ENCODE measurements around the gene SAT2.
A peak's percentile ranks its signal among the peaks of the same experiment; 100 is the strongest.
"Not testable (repeated sequence)": the region's sequence is repeated elsewhere in the genome, so short reads cannot be mapped to it uniquely, and the experiment has no call there.

Gene SAT2

DNA sequence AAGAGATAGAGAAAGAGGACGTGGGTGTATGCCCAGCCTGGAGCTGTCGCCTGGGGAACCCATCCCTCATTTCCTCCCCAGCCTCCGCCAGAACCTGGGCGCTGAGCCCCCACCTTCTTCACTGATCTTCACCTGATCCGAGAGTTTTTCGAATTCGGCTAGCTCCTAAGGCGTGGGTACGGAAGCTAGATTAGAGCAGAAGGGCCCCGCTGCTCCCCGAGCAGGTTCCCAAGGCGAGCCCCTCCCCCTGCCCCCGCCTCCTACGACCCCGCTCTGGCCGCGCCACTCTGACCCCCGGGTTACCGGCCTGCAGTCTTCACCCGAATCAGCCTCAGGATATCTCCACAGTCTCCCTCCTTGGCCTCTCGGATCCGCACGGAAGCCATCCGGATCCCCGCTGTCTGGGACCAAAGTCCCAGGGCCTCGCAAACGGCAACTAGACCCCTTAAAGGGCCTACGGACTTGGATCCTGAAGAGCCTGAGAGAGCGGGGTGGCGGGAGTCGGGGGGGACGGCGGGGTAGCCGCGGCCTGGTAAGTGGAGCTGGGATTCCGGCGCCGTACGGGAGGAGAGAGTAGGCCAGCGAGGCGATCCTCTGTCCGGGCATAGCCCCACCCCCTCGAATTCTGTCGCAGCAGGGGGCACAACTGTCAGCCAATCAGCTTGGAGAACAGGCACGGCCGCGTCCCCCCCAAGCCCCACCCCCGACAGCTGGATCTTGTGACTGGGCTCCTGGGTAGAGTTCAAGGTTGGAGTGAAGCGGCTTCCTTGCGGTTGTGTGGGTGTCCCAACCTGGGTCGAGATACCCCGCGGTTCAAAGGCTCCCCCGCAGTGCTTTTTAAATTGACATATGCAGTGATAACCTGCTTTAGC is at the start of gene SAT2:
SAT2 (minus strand) TSS at position 572 of the 872 bp plus-strand sequence; CDS start at position 386, 186 bp downstream.
- DNase-seq = peak; percentile 94

DNA sequence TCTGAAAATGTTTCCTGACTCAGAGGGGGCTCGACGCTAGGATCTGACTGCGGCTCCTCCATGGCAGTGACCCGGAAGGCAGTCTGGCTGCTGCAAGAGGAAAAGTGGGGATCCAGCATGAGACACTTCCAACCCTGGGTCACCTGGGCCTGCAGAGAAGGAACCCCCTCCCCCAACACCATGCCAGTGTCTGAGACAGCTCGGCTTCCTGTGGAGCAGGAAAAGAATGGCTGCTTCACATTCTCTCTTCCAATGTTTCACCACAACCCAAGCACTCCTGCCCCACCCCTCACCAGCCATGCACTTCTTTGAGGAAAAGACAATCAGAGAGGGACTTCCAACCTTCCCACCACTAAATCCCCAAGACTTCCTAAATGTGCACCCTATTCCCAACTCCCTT is 48.9 kb upstream of the SAT2 start:
- no peak for DNase-seq

DNA sequence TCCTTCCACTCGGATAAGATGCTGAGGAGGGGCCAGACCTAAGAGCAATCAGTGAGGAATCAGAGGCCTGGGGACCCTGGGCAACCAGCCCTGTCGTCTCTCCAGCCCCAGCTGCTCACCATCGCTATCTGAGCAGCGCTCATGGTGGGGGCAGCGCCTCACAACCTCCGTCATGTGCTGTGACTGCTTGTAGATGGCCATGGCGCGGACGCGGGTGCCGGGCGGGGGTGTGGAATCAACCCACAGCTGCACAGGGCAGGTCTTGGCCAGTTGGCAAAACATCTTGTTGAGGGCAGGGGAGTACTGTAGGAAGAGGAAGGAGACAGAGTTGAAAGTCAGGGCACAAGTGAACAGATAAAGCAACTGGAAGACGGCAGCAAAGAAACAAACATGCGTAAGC is 47.3 kb upstream of the SAT2 start:
- no peak for DNase-seq

DNA sequence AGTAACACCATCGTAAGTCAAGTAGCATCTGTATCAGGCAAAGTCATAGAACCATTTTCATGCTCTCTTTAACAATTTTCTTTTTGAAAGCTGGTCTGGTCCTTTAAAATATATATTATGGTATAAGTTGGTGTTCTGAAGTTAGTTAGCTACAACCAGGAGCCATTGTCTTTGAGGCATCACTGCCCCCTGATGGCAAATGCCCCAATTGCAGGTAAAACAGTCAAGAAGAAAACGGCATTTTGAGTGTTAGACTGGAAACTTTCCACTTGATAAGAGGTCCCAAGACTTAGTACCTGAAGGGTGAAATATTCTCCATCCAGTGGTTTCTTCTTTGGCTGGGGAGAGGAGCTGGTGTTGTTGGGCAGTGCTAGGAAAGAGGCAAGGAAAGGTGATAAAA is 45.6 kb upstream of the SAT2 start:
- no peak for DNase-seq

DNA sequence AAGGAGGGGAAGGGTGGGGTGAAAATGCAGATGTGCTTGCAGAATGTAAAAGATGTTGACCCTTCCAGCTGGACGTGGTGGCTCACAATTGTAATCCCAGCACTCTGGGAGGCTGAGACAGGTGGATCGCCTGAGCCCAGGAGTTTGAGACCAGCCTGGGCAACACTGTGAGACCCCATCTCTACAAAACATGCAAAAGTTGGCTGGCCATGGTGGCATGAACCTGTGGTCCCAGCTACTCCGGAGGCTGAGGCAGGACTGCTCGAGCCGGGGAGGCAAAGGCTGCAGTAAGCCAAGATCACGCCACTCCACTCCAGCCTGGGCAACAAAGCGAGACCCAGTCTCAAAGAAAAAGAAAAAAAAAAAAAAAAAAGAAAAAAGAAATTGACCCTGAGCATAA is 40.9 kb upstream of the SAT2 start:
- DNase-seq = no peak

DNA sequence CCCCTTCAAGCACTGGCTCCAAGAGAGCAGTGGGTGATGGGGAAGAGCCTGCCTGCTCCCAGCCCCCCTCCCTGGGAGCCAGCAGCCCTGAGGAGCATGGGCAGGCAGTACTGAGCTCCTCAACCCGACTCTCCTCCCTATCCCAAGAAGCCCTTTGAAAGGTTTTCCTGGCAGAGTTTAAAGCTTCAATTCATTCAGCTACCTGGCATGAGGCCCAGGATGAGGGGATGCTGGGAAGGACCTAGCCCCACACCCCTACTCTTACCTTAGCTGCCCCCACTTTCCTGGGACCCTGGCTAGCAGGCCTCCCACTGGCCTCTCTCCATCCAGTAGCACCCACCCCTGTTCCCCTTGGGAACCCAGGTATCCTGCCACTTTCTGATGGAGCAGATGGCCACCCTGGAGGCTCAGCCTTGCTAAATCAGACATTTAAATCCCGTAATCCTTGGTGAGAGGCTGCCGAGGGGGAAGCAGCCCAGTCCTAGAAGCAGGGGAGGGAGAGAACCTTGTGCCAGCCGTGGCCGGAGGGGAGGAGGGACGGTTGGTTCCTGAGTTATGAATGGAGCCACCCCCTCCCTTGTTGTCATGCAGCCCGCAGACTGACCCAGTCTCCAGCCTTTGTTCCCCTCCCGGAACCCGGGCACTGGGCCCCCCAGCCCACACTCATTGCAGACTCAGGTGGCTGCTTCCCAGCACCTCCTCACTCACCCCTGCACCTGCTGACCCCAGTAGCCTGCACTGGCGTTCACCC is 40.2 kb upstream of the SAT2 start:
- peak; percentile 77 for DNase-seq

DNA sequence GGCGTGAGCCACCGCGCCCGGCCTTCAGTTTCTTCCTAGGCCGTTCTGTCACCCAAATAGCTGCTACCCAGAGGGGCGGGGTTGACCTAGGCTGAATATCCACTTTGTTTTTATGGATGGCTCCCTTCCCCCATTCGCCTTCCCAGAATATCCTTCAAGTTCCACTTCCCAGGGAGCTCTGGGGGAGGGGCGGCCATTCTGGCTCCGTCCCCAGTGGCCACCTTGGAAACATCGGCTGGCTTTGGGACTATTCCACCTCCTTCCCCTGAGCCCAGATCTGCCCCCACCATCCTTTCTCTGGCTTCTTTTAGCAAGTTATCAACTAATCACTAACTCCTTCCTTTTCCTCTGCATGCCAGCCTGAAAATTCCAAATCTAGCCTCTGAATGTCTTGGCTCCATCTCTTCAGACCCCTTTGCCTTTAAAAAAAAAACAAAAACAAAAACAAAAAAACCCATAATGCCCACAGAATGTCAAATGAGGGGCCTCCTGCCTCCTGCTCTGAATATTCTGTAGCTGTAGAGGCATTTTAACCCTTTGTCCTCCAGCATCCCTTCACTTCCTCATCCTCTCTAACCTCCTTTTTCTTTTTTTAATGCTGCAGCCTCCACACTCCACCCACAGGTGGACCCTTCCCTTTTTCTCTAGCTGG is 29.5 kb upstream of the SAT2 start:
- DNase-seq = peak; percentile 74

DNA sequence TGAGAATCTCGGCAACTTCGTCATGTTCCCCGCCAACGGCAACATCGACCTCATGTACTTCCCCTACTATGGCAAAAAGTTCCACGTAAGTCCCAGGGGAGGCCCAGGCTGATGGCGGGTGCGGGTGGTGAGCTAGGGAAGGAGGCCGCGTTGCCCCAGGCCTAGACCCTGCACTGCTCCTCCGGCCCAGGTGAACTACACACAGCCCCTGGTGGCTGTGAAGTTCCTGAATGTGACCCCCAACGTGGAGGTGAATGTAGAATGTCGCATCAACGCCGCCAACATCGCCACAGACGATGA is 27.9 kb upstream of the SAT2 start:
- no peak for DNase-seq

DNA sequence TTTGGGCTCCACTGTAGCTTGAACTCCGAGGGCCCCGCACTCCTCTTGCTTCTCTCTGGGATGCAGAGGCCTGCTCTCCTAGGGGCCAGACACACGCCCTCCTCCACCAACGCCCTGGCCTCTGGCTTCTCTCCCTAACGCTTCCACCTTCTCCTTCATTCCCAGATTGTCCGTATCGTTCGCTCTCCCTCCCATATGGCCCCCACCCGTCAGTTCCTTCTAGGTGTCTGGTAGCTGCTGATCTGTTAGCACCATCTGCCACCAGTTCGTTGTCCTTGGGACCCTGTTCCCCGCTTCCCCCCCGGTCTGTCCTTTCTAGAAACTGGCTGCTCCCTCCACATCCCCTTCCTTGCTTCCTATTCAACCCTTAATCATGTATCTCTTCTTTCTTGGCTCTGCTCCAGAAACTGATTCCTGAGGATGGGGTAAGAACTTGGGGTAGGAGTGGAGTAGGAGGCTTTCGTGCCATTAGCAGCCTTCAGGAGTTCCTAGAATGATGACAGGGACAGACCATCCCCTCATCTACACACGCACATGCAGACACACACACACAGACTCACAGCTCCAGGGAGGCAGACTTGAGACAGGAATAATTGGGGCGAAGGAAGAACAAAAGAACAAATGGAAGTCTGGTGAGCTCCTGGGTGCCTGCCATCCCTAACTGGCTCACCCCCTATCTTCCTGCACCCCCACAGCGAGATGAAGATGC is 27.4 kb upstream of the SAT2 start:
- no peak for DNase-seq

DNA sequence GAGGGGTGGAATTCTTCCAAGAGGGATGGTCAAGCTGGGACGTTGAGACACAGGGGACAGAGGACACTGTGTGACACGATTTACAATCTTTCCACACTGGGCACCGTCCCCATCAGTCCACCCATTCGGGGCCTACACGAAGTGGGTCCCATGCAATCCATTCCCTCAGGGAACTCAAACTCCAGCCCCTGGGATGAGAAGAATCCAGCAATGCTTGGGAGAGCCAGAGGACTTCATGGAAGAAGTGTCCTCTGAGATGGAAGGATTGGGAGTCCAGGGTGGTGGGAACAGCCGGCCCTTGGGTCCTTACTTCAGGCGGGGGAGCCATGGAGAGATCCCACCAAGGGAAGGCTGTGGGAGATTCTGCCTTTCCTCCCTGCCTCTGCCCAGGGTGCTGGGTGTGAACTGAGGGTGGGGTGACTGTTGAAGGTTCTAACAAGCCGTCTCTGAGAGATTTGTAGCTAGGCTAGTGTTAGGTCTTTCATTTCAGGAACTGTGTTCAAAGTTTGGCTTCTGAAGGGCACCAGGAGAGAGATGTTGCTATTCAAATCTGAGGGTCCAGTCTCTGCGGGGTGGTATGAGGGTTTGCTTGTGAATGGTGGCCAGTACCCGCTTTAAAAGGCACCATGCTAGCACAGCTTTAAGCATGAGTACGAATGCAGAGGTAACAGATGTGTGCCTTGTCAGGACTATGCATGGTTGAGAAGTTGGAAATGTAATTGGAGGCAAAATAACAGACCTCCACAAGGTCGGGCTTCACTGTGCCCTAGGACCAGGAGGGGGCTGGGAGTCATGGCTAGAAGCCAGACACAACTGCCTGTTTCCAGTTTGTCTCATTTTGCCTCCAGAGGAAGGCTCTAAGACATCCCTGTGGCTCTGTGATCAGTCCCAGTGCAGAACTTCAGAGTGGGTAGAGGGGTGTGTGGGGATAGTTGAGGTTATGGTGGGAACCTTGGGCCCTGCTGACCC is 25.1 kb upstream of the SAT2 start:
- DNase-seq = peak; percentile 29

DNA sequence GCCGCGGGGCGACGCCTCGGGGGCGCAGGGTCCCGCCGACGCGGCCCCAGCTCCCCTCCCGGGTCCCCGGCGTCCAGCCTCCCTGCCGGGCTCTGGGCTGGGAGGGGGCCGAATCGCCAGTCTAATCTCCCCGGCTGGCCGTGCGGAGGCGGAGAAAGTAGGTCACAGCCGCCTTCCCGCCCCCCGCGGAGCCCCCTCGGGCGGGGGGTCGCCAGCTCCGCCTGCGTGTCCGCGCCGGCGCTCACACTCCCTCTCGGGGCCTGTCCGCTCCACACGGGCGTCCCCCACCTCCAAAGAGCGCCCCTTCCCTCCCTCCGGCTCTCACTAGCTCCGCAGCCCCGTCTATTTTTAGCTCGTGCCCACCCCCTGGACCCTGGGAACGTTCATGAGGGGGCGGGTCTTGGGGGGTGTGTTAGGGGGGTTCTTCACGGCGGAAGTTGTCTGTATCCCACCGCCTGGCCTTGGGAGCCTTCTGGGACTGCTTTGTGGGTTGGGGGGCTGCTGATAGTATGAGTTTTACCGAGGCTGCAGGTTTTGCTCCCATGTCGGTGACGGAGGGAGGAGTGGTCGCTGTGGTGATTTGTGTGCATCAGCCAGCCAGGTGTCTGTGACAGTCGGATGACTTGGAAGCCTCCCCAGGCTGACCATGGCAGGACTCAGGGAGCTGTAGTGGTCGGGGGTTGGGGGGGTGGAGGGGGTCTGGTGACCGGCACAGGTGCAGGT is 24.2 kb upstream of the SAT2 start:
- DNase-seq = peak; percentile 60

DNA sequence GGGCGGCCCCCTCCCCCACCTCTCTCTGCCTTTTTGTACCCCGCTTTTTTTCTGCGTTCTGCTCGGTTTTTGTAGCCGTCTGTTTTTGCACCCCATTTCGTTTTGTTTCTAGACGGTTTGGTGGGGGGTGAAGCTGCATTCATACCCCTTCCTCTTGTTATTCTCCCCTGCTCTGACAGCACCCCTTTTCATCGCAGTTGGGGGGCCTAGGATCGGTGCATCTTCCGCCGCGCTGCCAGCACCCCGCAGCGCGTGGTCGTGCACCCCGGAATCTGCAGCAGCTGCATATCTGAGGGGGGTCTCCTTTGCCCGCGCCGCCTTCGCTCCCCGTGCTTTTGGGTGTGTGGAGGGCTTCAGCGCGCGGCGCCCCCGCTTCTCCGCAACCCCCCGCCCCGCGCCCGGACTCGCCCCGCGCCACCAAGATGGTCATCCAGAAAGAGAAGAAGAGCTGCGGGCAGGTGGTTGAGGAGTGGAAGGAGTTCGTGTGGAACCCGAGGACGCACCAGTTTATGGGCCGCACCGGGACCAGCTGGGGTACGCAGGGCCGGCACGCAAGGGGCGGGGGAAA is 23.6 kb upstream of the SAT2 start:
- no peak for DNase-seq

DNA sequence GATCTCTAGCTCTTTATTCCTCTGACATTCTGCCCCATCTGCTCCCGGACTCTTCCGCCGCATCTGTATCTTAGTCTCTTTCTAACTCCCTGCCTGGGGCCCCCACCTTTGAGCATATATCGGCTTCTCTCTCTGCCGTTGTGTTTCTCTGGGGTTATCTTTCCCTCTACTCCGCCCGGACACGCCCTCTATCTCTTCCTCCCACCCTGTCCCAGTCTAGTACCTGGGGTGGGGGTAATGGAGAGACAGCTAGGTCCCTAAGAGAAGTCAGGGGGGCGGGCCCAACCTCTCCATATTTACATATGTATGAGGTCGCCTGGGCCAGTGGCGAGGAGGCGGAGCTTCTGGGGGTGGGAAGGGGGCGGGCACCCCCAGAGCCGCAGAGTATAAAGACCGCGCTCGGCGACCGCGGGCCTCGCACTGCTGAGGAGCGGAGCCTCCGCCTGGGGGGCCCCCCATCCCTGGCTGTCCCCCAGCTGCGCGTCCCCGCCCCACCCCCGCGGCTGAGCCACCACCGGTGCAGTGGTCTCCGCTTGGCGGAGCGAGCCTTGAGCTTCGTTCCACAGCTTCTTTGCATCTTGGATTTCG is 23.0 kb upstream of the SAT2 start, which contains the start of gene ATP1B2:
ATP1B2 (plus strand) TSS at position 418 of the 588 bp plus-strand sequence. CDS start 593 bp downstream, outside the sequence.
- DNase-seq = peak; percentile 72

DNA sequence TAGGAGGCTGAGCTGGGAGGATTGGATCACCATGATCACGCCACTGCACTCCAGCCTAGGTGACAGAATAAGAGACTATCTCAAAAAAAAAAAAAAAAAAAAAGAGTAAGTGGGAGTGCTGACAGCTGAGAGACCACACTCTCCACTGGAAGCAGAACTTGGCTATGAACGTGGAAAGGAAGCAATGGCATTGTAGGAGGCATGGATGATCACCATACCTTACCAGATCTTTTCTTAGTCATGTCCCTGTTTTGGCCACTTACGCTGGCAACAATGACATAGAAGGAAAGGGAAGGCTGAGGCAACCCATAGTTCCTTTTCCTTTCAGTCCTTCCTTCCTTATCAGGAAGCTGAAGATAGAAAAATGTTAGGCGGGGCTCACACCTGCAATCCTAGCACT is 19.4 kb upstream of the SAT2 start:
- DNase-seq = no peak

DNA sequence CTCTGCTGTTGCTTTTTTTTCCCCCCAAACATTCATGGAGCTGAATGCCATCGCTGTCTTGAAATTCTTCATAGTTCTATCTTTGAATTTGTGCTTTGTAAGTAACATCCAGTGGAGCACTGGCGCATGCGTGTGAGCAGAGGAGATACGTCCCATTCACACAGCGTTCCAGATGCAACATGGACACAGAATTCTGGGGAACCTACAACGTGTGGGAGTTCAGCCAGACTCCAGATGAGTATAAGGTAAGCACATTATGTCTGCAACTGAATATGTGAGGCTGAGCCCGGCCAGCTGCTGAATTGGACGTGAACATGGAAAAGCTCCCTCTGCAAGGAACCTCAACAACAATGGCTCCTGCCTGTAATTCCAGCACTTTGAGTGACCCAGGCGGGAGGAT is 18.8 kb upstream of the SAT2 start:
- DNase-seq = no peak

DNA sequence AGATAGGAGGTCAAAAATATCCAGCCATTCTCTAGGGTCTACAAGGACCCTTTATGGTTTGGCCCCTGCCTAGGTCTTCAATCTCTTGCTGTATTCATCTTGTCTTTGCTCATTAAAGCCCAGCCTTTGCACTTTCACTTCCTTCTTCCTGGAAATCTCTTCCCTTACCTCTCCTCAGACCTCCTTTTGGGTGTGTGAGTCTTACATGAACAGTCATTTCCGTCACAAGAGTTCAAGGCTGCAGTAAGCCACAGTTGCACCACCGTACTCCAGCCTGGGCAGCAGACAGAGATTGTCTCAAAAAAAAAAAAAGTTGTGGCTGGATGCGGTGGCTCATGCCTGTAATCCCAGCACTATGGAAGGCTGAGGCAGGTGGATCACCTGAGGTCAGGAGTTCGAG is 17.2 kb upstream of the SAT2 start:
- no peak for DNase-seq

DNA sequence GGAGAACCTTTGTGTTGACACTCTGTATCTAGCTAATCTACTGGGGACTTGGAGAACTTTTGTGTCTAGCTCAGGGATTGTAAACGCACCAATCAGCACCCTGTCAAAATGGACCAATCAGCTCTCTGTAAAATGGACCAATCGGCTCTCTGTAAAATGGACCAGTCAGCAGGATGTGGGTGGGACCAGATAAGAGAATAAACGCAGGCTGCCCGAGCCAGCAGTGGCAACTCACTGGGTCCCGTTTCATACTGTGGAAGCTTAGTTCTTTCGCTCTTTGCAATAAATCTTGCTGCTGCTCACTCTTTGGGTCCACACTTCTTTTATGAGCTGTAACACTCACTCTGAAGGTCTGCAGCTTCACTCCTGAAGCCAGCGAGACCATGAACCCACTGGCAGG is 14.0 kb upstream of the SAT2 start:
- not testable (repeated sequence) for DNase-seq

DNA sequence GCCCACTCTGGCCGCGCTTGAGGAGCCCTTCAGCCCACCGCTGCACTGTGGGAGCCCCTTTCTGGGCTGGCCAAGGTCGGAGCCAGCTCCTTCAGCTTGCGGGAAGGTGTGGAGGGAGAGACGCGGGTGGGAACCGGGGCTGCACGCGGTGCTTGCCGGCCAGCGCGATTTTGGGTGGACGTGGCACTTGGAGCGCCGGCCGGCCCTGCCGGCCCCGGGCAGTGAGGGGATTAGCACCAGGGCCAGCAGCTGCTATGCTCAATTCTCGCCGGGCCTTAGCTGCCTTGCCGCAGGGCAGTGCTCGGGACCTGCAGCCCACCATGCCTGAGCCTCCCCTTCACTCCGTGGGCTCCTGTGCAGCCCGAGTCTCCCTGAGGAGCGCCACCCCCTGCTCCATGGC is 13.2 kb upstream of the SAT2 start:
- DNase-seq = no peak

DNA sequence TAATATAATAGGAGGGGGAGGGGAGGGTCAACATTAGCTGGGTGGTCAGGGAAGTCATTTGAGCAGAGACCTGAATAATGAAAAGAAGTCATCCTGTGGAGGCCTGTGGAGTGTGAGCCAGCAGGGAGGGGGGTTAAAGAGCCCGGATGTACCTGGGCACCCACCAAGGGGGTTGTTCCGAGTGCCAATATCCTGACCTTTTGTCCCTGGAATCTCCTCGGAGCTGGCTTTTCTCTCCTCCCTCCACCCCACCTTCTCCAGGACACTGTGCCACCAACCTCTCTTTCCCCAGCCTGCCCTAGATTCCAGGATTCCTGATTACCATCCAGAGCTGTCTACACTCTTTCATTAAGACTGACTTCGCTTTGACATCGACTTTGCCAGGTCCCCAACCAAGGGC is 8.5 kb upstream of the SAT2 start:
- DNase-seq = no peak

DNA sequence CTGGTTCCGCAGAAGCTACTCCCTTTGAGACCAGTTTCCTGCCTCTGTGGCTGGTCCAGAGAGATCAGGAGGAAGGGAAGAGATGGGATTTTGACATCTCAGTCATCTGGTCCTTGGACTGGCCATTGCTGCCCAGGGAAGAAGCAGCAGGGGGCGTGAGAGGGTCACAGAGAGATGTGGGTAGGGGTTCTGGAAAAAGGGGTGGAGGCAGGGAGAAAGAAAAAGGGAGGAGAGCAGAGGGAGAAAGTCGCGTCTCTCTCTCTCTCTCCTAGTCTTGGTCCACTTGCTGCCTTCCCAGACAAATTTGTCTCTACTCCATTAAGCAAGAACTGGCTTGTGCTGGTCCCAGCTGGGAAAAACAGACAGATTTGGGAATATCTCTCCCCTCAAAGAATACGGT is 6.8 kb upstream of the SAT2 start:
- peak; percentile 58 for DNase-seq
